HG03439 (cell line): ENCODE results near the gene IMMP2L.

Experiments used
- ATAC-seq: cut with Tn5 transposase; IDR thresholded peaks from one replicate; pipeline ENCODE4 v1.9.1; 2021; ENCODE audit warnings: mild to moderate bottlenecking, moderate library complexity; ENCODE audit not compliant: unreplicated experiment

IMMP2L gene

DNA sequence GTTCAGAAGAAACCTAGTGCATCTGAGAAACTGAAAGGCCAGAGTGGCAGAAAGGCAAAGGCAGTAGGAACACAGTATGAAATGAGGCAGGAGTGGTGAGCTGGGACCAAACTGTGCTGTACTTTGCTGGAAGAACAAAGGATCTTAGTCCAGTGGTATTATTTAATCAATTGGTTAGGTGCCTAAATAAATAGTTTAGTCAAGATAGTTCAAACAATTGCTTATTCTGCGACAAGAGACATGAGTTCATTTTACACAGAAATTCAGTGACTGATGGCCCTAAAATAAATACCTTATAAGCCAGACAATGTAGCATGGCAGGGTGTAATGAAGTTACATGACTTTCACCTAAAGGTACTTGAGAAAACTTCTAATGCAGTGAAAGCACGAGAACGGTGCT, 653.2 kb downstream of the IMMP2L start:
- no peak for ATAC-seq

DNA sequence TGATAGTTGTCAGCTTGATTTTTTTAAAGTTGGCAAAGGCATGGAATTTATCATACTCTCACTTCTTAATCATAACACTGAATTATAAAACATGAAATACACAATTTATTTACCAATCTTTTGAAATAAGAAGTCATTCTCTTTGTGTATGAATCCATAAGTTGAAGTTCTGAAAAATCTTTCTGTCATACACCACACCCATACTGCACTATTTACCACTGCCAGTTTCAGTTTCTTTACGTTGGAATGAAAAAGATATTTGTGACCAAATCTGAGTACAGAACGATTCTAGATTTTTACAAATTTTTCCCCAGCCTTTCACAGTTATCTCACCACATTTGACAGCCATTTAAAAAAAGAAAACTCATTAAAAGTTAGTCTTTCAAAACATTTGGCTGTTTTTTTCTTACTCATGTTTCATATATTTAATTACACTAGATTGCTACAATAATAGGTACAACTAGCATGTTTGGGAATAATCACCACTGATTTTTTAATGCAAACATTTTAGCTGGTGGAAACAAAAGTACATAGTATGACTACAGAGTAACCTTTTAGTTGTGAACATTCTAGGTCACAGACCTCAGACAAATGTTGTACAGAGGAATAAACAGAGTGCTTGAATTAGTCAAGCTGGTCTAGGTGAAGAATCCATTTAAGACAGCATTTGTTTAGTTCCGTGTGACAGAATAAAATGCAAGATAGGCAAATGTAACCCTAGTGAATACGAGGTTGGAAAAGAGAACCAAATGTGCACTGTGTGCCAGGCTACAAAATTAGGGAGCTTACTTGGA, 656.3 kb downstream of the IMMP2L start:
- ATAC-seq, result no peak

DNA sequence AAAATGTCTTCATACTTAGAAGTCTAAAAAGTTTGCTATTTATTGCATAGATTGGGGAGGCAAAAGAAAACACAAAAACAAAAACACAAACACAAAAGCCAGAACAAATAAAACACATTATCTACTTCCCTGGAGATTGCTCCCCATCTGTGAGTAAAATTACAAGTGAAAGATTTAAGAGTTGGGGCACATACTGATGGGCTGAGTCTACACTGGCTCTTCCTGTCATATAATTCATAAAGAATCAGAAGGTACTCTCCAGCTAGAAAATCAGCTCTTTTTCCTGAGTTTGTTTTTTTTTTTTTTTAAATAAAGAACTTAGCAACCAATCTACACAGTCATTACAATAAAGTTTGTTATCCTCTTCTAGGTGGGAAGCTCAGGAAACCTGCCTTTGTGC, 663.8 kb downstream of the IMMP2L start:
- no peak for ATAC-seq

DNA sequence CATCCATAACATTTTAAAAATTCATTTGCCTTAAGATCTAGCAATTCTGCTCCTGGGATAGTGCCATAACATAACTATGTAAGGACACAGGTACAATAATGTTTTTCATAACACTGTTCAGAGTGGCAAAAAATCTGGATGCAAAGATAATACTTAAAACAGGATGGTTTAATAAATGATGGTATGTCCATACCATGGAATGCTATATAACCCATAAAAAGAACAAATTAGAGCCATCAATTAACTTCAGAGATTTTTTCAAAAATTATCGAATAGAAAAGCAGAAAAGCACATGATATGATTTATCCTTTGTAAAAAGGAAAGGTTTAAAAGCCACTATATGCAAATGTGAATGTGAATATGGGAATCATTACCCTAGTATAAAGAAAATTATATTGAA, 664.8 kb downstream of the IMMP2L start:
- no peak for ATAC-seq

DNA sequence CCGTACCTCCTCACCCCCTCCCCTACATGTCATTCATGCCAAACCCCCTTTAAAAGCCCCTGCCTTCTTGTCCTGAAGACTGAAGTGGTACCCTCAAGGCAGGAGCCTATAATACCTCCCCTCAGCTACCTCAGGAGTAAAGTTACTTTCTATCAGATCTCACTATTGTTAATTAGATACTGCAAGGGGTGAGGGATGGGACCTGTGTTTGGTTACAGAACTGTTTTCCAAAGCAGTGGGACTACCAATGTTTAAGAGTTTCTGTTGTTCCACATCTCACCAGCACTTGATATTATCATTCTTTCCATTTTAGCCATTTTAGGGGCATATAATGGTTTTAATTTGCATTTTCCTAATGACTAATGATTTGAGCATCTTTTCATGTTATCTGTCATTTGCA, 668.2 kb downstream of the IMMP2L start:
- no peak for ATAC-seq

DNA sequence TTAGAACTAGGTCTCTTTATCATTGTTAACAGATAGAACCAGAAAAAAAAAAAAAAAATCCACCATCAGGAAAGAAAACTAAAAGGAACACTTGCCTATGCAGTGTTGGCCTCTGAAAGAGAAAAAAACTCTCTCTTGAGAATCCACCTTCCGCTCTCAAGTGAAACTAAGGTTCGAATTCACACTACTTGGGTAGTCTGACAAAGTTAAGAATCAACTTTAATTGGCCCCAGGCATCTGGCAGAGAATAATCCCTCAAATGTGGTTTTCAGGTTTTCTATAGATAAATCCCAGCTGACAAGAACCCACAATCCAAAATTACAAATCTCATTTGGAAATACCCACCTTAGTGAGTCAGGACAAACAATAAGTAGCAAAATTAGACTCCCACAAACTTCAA, 671.1 kb downstream of the IMMP2L start:
- ATAC-seq, result no peak

DNA sequence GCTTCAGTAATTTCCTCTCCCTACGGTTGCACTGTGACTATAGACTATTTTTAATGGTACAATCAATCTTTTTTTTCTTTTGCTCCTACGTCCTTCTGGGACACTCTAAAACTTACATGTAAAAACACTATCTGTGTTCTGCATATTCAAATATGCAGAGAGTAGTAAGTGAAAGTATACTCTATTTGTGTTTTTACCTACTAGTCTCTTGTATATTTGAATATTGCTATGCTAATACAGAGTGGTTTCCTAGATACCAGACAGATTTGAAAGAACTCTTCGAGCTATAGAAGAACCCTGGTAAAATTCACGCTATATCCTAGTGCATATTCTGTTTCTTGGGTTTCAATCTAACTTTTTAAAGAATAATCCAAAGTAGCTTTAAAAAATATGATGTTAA, 672.2 kb downstream of the IMMP2L start:
- no peak for ATAC-seq

DNA sequence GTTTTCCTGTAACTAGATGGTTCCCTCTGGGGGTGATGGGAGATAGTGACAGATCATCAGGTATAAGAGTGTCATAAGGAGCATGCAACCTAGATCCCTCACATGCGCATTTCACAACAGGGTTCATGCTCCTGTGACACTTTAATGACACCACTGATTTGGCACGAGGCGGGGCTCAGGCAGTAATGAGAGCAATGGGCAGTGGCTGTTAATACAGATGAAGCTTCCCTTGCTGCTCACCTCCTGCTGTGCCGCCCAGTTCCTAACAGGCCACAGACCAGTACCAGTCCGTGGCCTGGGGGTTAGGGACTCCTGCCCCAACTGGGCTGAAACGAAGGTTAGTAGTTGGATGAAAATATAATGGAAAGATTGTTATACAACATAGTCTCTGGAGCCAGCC, 673.0 kb downstream of the IMMP2L start:
- ATAC-seq, result no peak

DNA sequence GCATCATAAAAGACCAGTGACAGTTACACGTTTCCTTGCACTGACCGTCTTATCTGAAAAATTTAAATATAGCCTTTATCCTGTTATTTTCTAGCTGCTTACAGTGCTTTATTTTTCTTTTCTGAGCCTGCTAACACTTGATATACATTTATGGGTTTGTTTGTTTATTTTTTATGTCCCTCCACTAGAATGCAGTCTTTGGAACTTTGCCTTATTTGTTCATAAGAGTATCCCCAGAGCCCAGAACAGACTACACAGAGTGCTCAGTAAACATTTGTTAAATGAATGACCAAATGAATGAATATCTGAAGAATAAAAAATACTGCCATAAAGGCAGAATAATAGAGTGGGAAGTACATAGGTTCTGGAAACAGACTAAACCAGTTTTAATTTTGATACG, 673.7 kb downstream of the IMMP2L start:
- no peak for ATAC-seq

DNA sequence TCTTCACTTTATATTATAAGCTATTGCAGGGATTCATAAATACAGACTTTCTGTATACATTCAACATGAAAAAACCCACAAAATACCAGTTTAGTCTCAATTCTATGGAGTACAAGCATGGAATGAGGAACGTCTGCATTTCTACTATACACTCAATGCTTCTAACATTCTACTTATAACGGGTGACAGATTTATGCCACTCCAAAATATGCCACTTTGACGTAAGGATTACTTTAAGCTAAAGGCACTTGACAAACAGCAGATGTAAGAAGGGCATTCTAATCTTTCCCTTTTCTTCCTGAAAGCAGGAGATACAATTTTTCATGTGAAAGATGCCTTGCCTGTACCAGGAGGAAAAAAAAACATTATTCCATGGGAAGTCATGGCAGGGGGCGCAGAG, 676.8 kb downstream of the IMMP2L start:
- no peak for ATAC-seq

DNA sequence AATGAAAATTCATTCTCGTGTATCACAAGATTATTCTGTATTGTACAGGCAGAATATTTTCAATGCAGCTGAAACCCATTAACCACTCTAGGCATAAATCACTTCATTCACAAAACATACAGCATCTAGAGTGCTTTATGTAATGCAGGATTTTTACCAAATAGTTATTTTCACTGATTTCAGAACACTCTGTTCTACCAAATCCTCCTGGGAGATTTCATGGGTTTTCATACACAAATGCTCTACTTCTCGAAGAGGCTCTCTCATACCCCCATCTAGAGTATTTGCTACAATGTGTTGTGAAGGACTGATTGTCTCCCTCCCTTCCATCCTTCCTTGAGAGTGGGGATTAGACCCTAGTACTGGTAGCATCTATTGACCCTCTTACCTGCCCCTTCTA, 680.6 kb downstream of the IMMP2L start:
- no peak for ATAC-seq

DNA sequence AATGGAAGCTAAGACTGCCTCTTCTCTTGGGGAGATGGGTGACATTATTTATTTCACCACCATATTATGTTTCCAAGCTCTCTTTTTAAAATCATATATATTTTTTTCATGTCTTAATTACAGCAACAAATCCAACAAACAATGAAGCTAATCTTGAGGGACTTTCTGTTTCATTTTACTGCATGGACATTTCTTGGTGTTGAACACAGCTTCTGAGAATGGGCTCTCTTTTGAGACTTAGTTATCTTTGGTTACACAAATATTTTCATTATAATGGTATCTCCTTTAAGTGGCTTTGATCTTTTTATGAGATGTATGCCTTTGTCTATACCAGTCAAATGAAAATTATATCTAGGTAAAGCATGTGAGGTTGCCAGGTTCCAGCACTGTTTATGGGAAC, 681.3 kb downstream of the IMMP2L start:
- ATAC-seq, result no peak

DNA sequence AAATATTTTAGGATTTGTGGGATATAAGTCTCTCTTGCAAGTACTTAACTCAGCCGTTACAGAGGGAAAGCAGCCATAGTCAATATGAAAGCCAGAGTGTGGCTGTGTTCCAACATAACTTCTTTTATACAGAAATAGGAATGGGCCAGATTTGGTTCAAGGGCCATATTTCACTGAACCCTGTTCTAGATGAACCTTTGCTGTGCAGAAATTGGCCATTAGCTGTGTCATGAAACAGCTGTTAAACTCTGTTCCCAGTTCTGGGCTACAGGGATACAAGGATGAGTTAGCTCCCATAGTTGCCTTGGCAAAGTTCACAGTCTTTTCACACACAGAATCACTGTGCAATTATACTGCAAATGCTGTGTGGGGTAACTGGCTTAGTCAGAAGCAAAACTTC, 685.3 kb downstream of the IMMP2L start:
- ATAC-seq, result no peak

DNA sequence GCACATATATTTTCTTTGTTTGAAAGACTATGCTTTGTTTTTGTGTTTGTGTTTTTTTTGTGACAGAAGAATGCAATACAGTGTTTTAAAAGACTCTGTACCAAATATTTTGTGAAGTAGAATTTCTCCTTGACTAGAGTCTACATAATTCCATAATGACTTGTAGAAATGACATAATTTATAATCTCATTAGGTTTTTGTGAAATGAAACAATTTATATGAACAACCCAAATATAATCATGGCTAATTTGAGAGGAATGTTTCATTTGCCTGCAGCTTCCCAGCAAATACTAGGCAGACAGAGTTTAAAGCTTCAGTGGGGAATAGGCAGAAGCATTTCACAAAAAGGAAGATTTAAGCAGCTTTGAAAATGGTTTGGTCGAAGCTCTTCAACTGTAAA, 686.9 kb downstream of the IMMP2L start:
- no peak for ATAC-seq

DNA sequence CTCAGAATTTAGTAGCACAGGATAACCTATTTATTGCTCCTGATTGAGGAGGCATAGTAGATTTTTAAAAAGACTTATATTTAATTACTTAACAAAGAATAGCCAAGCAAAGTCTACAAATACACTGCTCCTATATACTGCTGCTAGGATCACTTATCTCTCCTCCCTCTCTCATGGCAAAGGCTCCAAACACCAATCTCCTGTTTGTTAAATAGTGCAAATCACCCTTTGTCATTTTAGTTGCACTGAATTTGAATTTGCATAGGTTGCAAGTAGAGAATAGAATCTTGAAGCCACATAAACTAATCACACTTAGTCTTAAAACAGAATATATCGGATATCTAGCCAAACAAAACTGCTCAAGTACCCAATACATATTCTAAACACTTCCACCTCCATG, 690.4 kb downstream of the IMMP2L start:
- ATAC-seq, result no peak

DNA sequence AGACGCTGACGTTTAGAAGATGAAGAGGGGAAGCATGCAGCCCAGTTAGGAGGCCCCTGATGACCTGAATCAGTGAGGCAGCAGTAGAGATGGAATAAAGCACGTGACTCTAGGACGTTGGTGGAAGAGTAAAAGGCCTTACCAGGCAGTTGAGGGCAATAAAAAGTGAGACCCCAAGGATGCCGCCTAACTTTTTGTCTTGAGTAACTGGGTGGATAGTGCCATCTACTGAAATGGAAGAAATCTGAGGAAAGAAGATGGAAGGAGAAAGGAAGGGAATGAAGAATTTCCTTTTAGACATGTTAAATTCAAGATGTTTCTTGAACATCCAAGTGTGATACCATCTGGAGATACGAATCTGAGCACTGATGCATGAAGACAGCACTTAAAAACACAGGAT, 691.4 kb downstream of the IMMP2L start:
- ATAC-seq, result no peak

DNA sequence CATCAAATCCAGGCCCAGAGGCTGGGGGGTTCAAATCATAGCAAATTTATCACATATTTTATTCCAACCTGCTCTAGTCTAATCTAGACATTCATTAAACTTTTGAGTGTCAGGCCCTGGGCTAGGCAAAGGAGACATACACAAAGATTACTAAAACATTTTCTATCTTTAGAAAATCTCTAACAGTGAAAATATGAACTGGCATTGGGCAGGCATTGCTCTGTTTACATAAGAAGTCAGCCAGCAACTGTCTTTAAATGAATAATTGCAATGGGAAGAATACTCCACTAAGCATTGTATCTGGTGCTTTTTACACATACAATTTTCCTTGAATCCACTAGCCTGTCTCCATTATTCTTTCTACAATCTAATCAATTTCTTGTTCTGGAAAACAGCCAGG, 693.8 kb downstream of the IMMP2L start:
- ATAC-seq, result no peak

DNA sequence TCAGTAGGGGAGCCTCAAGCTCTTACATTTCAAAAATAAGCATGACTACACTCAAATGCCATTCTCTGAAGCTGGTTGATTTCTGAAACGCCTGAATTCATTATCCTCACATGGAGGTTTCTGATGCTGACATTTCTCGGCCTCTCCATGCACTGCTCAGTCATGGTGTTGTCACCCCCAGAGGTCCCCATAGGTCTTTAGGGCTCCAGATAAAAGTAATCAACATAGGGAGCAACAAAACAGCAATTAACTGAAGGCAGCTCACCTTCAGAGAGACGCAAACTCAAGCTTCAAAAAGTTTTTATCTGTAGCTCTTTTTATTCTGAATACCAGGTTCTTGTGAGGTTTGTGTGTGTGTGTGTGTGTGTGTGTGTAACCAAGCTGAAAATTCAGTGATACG, 694.5 kb downstream of the IMMP2L start:
- no peak for ATAC-seq

DNA sequence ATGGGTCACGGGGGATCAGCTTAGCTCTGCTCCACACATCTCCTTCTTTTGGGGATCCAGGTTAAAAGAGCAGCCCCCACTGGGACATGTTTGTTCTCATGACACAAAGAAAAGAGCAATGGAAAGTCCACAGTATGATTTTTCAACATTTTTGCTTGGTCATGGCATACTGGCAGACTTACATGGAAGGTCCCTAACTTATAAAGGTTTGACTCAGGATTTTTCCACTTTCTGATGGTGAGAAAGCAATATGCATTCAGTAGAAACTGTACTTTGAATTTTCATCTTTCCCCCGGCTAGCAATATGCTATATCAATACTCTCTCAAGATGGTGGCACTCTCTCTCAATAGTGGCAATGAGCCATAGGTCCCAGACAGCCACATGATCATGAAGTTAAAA, 699.0 kb downstream of the IMMP2L start:
- no peak for ATAC-seq

DNA sequence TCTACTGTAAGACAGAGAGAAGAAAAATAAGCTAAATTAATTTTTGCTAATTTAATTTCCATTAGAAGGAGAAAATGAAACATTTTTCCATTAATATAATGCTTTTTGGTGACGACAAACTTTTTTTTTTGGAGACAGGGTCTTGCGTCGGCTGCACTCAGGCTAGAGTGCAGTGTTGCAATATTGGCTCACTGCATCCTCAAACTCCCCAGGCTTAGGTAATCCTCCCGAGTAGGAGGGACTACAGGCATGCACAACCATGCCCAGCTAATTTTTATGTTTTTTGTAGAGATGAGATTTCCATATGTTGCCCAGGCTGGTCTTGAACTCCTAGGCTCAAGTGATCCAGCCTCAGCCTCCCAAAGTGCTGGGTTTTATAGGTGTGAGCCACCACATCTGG, 701.1 kb downstream of the IMMP2L start:
- ATAC-seq, result no peak

DNA sequence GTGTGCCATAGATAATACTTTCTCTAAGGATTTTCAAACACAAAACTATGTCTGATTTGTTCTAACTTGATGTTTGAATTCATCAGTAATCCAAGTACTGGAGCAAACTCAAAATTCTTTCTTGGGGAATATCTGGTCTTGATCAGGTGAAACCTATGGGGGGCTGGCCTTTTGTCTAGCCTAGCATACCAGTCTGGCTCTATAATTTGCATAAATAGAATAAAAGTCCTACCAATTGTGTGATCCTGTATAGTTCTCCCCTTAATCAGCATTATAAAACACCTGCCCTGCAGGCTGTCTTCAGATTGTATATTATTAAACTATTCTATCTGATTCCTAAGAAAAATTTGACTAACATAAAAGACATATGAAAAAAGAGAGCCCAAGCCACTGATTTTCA, 705.2 kb downstream of the IMMP2L start:
- no peak for ATAC-seq

DNA sequence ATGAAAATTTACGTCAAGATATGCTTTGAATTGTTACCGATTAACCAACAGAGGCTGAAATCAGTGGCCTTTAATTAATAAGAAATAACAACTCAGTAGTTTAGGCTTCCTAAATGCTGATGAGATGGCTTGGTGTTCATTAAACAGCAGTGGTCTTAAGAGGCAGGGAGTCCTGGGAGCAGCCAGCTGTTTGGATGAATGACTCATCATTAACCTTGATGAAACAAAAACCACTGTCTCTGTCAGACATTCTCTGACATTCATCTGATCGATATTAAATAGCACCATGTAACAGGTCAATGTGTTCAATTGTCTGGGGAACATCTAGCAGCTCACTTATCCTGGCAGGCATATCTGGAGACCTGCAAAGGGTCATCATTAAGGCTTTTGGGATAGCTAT, 705.6 kb downstream of the IMMP2L start:
- no peak for ATAC-seq

DNA sequence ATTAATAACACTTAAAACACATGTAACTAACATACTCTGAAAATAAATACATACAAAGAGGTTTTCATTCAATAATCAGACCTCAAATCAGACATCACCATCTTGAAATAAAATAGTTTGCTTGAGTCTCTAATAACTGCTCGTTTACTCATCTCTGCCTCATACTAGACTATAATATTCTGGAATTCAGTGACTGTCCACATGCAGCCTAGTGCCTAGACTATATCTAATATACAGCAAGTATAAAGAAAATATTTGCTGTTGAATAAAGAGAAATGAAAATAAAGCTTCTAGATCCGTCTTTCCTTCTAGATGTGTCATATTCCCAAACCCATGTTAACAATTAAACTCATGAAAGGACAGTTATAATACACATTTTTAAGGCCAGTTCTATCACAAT, 707.6 kb downstream of the IMMP2L start:
- no peak for ATAC-seq
